MCF 10A (cell line): ENCODE results near the gene NOL4L. TPM values are rescaled to one million over a fixed set of nuclear protein-coding genes. Genes with fewer than 3 reads are reported as not detected.

Experiments used
- BruUV-seq: library from RNA; stranded (reverse); fragments of 400-500 nt; replicated peaks from 2 replicates; lab custom pipeline; 2021; lab: Mats Ljungman, UMichigan
- CTCF ChIA-PET: fragments of 300-600 bp; sonication (Branson Sonifier 250); formaldehyde crosslinking; extraction: SDS; loops from one replicate; lab custom pipeline; 2021; ENCODE audit warnings: antibody characterized with exemption, inconsistent platforms; lab: Yijun Ruan, JAX
- POLR2A ChIA-PET: fragments of 300-600, 350-650 bp; sonication (Branson Sonifier 250); formaldehyde crosslinking; extraction: SDS; loops from one replicate; lab custom pipeline; 2020; ENCODE audit warnings: antibody characterized with exemption, inconsistent platforms; lab: Yijun Ruan, JAX
- DNase-seq: peaks from one replicate; pipeline ENCODE4 v3.0.0-alpha.2; 2018; ENCODE audit not compliant: unreplicated experiment
- H3K27ac Mint-ChIP-seq: one replicate; pipeline ENCODE4 v1.8.0; 2022; ENCODE audit warnings: mild to moderate bottlenecking, low read depth, mixed read lengths; ENCODE audit not compliant: unreplicated experiment
- H3K27me3 Mint-ChIP-seq: one replicate; pipeline ENCODE4 v1.8.0; 2022; ENCODE audit warnings: mixed read lengths; ENCODE audit not compliant: insufficient read depth, unreplicated experiment
- H3K36me3 Mint-ChIP-seq: one replicate; pipeline ENCODE4 v1.8.0; 2022; ENCODE audit warnings: mild to moderate bottlenecking, moderate library complexity, mixed read lengths; ENCODE audit not compliant: insufficient read depth, unreplicated experiment
- H3K4me1 Mint-ChIP-seq: one replicate; pipeline ENCODE4 v1.8.0; 2022; ENCODE audit warnings: mixed read lengths; ENCODE audit not compliant: insufficient read depth, unreplicated experiment
- H3K4me3 Mint-ChIP-seq: one replicate; pipeline ENCODE4 v1.8.0; 2022; ENCODE audit warnings: mild to moderate bottlenecking, moderate library complexity, mixed read lengths; ENCODE audit not compliant: unreplicated experiment
- H3K9me3 Mint-ChIP-seq: one replicate; pipeline ENCODE4 v1.8.0; 2022; ENCODE audit warnings: mixed read lengths; ENCODE audit not compliant: unreplicated experiment
- intact Hi-C: fragments of 100-400 bp; cut with micrococcal nuclease; formaldehyde crosslinking; loops from 2 replicates; pipeline ENCODE4 v1.14.1; 2022
- total RNA-seq: library from RNA; stranded (reverse); gene quantifications from 2 replicates; pipeline ENCODE4 v1.2.3, GENCODE V29; 2022
- TF ChIP-seq, protein P1 (sequence below): fragments of 200-600 bp; IDR thresholded peaks from one replicate; pipeline ENCODE4 v1.8.0; 2022; ENCODE audit warnings: antibody characterized with exemption, mild to moderate bottlenecking; ENCODE audit not compliant: unreplicated experiment

Gene NOL4L
- total RNA-seq, 1 experiment from 2014 or later, result 3.3 TPM

DNA sequence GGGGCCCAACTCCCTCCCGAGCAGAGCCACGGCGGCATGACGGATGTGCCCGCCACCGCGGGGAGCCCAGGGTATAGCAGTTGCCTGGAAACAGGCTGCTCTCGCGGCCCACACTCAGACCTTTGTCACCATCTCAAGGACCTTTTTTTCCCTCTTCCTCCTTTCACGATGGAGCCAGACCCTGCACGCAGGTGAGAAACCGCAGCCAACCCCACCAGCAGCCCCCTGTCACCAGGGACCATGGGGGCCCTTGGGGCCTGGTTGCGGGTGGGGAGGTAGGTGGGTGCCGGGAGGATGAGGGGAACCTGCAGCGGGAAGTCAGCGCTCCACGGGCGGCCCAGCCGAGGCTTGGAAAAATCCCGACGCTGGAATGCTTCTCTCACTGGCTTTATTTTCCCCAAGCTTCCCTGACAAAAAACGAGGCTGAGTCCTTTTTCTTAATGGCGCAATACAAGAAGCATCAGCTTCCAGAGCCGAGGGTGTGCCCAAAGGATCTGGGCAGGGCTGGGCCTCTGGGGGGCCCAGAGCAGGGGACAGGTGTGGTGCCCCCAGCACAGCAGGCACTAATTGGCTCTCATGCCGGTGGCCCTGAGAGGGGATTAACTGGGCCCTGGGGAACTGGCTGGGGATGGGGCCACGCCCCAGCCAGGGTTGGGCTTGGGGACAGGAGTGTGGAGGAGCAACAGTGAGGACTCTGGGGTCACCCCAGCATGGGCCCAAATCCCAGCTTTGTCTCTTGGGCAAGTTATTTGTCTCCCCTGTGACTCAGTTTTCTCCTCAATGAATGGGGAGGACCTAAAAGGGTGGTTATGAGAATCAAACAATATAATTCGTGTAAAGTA, 23.9 kb downstream of the NOL4L start:
- POLR2A ChIA-PET, result interaction anchor here (0.9 kb wide), 1 partner anchor 20 kb away, joined by 3 read pairs; no protein-coding TSS in a partner anchor
- Mint-ChIP-seq H3K9me3 (no peaks in the 10 kb centered on the region), H3K36me3 (no peaks in the 10 kb centered on the region), H3K27ac (no peak overlapping the region), H3K4me3 (no peak overlapping the region), H3K27me3 (no peaks in the 10 kb centered on the region), H3K4me1 (no peaks in the 10 kb centered on the region)
- no TSS peak for BruUV-seq
- DNase-seq, result no peak
- intact Hi-C loops, result no loop called here
- CTCF ChIA-PET, result interaction anchor here (0.7 kb wide), 1 partner anchor 16 kb away, joined by 3 read pairs; no protein-coding TSS in a partner anchor
- TF ChIP-seq, protein P1, sequence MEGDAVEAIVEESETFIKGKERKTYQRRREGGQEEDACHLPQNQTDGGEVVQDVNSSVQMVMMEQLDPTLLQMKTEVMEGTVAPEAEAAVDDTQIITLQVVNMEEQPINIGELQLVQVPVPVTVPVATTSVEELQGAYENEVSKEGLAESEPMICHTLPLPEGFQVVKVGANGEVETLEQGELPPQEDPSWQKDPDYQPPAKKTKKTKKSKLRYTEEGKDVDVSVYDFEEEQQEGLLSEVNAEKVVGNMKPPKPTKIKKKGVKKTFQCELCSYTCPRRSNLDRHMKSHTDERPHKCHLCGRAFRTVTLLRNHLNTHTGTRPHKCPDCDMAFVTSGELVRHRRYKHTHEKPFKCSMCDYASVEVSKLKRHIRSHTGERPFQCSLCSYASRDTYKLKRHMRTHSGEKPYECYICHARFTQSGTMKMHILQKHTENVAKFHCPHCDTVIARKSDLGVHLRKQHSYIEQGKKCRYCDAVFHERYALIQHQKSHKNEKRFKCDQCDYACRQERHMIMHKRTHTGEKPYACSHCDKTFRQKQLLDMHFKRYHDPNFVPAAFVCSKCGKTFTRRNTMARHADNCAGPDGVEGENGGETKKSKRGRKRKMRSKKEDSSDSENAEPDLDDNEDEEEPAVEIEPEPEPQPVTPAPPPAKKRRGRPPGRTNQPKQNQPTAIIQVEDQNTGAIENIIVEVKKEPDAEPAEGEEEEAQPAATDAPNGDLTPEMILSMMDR, result no peak

DNA sequence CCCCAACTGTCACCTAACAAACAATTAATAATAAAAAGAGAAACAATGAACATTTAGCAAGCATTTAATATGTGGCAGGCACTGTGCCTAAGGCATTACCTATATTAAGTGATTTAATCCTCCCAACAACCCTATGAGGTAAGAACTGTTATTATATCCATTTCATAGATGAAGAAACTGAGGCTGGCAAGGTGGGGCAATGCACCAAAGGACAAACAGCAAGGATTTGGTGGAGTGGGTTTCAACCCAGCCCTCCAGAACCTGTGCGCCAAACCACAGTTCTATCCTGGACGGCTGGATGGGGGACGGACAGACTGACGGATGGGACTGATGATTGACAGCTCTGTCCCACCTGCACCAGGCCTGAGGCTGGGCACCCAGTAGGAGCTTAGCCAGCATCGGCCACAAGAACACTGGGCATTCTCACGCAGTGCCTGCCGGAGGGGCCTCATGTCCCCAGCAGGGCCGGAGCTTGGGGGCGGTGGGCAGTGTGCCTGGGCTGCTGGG, 24.6 kb downstream of the NOL4L start:
- H3K9me3 Mint-ChIP-seq, result no peaks in the 10 kb centered on the region
- POLR2A ChIA-PET, result no interaction called here

DNA sequence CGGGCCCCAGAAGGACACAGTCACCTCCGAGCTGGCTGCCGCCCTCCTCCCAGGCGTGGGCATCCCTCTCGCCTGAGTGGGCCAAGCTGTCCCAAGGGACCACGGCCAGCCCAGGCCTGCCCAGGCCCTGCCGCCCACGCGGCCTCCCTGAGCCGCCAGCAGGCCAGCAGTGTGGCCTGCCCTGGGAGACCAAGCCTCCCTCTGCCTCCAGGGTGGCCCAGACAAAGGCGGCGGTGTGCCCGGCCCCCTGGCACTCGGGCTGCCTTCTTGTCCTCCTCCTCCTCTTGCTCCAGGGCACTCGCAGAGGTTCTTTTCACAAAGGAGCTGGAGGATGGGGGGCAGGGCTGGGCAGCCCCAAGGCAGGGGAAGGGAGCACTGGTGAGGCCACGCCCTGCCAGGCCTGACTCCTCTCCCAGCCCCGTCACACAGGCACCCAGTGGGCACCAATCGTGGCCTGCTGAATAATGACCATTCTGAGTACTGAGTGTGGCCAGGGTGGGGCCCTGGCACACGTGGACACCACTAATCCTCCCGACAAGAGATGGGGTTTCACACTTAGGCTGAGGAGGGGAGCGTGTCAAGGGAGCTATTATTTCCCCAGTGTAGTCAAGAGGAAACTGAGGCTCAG, 25.3 kb downstream of the NOL4L start:
- H3K4me3 Mint-ChIP-seq, result no peak overlapping the region
- BruUV-seq, result no TSS peak
- H3K27me3 Mint-ChIP-seq, result no peaks in the 10 kb centered on the region
- TF ChIP-seq, protein P1, result no peak
- H3K27ac Mint-ChIP-seq, result no peak overlapping the region
- CTCF ChIA-PET, result interaction anchor here (0.9 kb wide), 1 partner anchor 38 kb away, joined by 3 read pairs; no protein-coding TSS in a partner anchor
- H3K4me1 Mint-ChIP-seq, result no peaks in the 10 kb centered on the region
- no peaks in the 10 kb centered on the region for H3K36me3 Mint-ChIP-seq
- intact Hi-C loops, result no loop called here
- H3K9me3 Mint-ChIP-seq, result no peaks in the 10 kb centered on the region
- POLR2A ChIA-PET, result no interaction called here
- DNase-seq, result peak; percentile 35

More for the DNA sequence above, 24.6 kb downstream of the NOL4L start:
- intact Hi-C loops, result no loop called here
- TF ChIP-seq, protein P1, result no peak
- no peaks in the 10 kb centered on the region for H3K27me3 Mint-ChIP-seq
- CTCF ChIA-PET, result interaction anchor here (0.7 kb wide), 1 partner anchor 15 kb away, joined by 3 read pairs; no protein-coding TSS in a partner anchor
- H3K36me3 Mint-ChIP-seq, result no peaks in the 10 kb centered on the region
- no peak overlapping the region for H3K27ac Mint-ChIP-seq
- H3K4me1 Mint-ChIP-seq, result no peaks in the 10 kb centered on the region
- no peak overlapping the region for H3K4me3 Mint-ChIP-seq
- no TSS peak for BruUV-seq
- DNase-seq, result no peak
